Stomach (tissue), 9 donors: ENCODE measurements around the gene NSMCE1. TPM values are rescaled to one million over a fixed set of nuclear protein-coding genes. Genes with fewer than 3 reads are reported as not detected.

Source experiments
- DNase-seq, 2 donors: peaks; one replicate each; pipeline versions ENCODE4 v3.0.0 to v3.0.0-alpha.2; 2013 to 2019
- H3K27ac ChIP-seq, 5 donors: fragments of 200-600 bp in 4 of 5; sonication (generic) in 4 of 5; one replicate each; pipeline ENCODE4 v1.5.1; 2013 to 2019; ENCODE audit warnings: mild to moderate bottlenecking in 1 of 5, moderate library complexity in 1 of 5
- H3K27me3 ChIP-seq, 3 donors: fragments of 200-600 bp; sonication (generic); one replicate each; pipeline ENCODE4 v1.5.1; 2017 to 2019; ENCODE audit warnings: mixed run types in 1 of 3
- H3K36me3 ChIP-seq, 4 donors: fragments of 200-600 bp; sonication (generic); 1 replicate in 3 of 4; 2 replicates in 1 of 4; pipeline ENCODE4 v1.5.1; 2016 to 2019
- H3K4me1 ChIP-seq, 4 donors: fragments of 200-600 bp; sonication (generic); one replicate each; pipeline ENCODE4 v1.5.1; 2016 to 2019
- H3K4me3 ChIP-seq, 4 donors: fragments of 200-600 bp; sonication (generic) in 3 of 4; one replicate each; pipeline ENCODE4 v1.5.1; 2016 to 2019; ENCODE audit warnings: mild to moderate bottlenecking in 1 of 4
- H3K9me3 ChIP-seq, 4 donors: fragments of 200-600 bp; sonication (generic); one replicate each; pipeline ENCODE4 v1.5.1; 2016 to 2019
- EP300 ChIP-seq: sonication (generic); formaldehyde crosslinking; IDR thresholded peaks from one replicate; pipeline ENCODE4 v1.6.1; 2017; ENCODE audit warnings: antibody characterized with exemption
- POLR2A ChIP-seq, 4 donors: fragments of 450-650 bp; IDR thresholded peaks; one replicate each; pipeline ENCODE4 v1.6.1; 2016; ENCODE audit warnings: antibody characterized with exemption in 4 of 4, control low read depth in 2 of 4, mild to moderate bottlenecking in 1 of 4, moderate library complexity in 1 of 4
- POLR2AphosphoS5 ChIP-seq, 3 donors: sonication (generic); formaldehyde crosslinking; IDR thresholded peaks; one replicate each; pipeline ENCODE4 v1.6.1; 2016; ENCODE audit warnings: antibody characterized with exemption in 3 of 3
- WGBS, 5 donors: extraction: QIAGEN DNeasy Blood & Tissue Kit in 3 of 5; methylation state at CpG; one replicate each; pipeline versions ENCODE4 v1.1.5 to v1.1.7; 2013 to 2018; 5-methylcytosine and 5-hydroxymethylcytosine counted together
- intact Hi-C: fragments of 100-400 bp; cut with DNase I; formaldehyde crosslinking; loops from one replicate; pipeline ENCODE4 v1.15.1; 2023; ENCODE audit warnings: low total_unique reads
- polyA plus RNA-seq, 3 donors: library from polyadenylated mRNA; stranded (reverse); fragments of 200-250 nt; gene quantifications; one replicate each; pipeline ENCODE4 v1.2.3, GENCODE V29; 2013
- total RNA-seq, 5 donors: library from RNA; depleted of rRNA; stranded (reverse); fragments of >200 nt; gene quantifications; one replicate each; pipeline versions ENCODE4 v1.1.0 to v1.2.3, GENCODE V29; 2014 to 2016
- TF ChIP-seq, protein P1 (sequence below), 7 experiments: fragments of 450-650 bp in 4 of 7; fragments of 200-600 bp in 3 of 7; sonication (generic) in 3 of 7; IDR thresholded peaks; one replicate each; pipeline ENCODE4 v1.5.1; 2016 to 2019; ENCODE audit warnings: antibody characterized with exemption in 7 of 7, control low read depth in 2 of 7, mild to moderate bottlenecking in 1 of 7
- donor health status: healthy with polysubstance abuse.
- donor health status: Bipolar disorder and iron deficiency.
- donor health status: healthy.

The NSMCE1 gene
- total and polyA plus RNA-seq, 8 donors, result 9.3 to 120 (median 46.2) TPM

GRCh38 chr16:27314161-27314723 is 45.7 kb upstream of the NSMCE1 start:
- H3K4me1 ChIP-seq, result peaks cover 40 to 57% (median 53%) of the 10 kb centered on the region in 4 donors
- TF ChIP-seq, protein P1, sequence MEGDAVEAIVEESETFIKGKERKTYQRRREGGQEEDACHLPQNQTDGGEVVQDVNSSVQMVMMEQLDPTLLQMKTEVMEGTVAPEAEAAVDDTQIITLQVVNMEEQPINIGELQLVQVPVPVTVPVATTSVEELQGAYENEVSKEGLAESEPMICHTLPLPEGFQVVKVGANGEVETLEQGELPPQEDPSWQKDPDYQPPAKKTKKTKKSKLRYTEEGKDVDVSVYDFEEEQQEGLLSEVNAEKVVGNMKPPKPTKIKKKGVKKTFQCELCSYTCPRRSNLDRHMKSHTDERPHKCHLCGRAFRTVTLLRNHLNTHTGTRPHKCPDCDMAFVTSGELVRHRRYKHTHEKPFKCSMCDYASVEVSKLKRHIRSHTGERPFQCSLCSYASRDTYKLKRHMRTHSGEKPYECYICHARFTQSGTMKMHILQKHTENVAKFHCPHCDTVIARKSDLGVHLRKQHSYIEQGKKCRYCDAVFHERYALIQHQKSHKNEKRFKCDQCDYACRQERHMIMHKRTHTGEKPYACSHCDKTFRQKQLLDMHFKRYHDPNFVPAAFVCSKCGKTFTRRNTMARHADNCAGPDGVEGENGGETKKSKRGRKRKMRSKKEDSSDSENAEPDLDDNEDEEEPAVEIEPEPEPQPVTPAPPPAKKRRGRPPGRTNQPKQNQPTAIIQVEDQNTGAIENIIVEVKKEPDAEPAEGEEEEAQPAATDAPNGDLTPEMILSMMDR (IDR thresholded peaks at IDR 0.05), result no peak
- peak in 2 of 3 donors; percentile 71 to 84 for TF ChIP-seq POLR2AphosphoS5 (IDR thresholded peaks at IDR 0.05)
- 0 to 1% (median 1%) methylated on average over 23 to 39 of the region's 39 CpGs for WGBS, 5 donors
- H3K27me3 ChIP-seq, result no peaks in the 10 kb centered on the region
- no peaks in the 10 kb centered on the region for H3K36me3 ChIP-seq
- intact Hi-C loops, result loop anchor here (10.0 kb wide), 1 partner anchor 51 kb away; no protein-coding TSS in a partner anchor
- H3K27ac ChIP-seq, result peak overlapping the region; percentile 93 to 100 (median 100)
- H3K4me3 ChIP-seq, result peak overlapping the region; percentile 71 to 98 (median 86)
- H3K9me3 ChIP-seq, result no peaks in the 10 kb centered on the region
- DNase-seq, result peak; percentile 57 to 89

DNA sequence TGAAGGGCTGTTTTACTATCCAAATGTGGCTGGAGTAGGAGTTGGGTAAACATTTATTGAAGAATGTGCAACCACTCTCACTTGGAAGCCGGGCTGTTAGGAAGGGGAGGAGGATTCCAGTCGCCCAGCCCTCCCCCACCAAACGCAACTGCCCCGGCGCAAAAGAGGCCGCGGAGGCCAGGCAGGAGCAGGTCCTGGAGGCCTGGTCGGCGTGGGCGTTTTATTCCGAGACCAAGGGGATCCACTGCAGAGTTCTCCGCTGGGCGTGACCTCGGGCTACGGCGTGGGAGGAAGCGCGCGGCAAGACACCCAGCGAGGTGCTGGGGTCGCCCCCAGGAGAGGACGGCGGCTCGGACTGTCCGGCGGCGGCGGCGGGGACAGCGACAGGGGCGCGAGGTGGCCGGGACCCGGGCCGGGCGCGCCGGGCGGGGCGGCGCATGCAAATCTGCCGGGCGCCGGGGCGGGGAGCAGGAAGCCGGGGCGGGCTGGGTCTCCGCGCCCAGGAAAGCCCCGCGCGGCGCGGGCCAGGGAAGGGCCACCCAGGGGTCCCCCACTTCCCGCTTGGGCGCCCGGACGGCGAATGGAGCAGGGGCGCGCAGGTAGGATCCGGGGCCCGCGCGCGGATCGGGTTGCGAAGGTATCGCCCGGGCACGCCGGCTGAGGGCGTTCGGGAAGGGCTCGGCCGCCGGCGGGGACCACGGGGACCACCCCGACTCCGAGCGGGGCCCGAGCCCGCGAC is 45.0 kb upstream of the NSMCE1 start, which contains the start of gene IL4R:
Gene IL4R (plus strand): TSS at position 553 of the 739 bp plus-strand sequence. CDS start 26,230 bp downstream, outside the sequence.
- intact Hi-C loops, result loop anchor here (10.0 kb wide), 1 partner anchor 51 kb away; no protein-coding TSS in a partner anchor

GRCh38 chr16:27312580-27313421 is 44.2 kb upstream of the NSMCE1 start:
- TF ChIP-seq POLR2A (IDR thresholded peaks at IDR 0.05), result no peak
- TF ChIP-seq EP300, result no peak
- no peak for TF ChIP-seq POLR2AphosphoS5 (IDR thresholded peaks at IDR 0.05)
- TF ChIP-seq, protein P1 (IDR thresholded peaks at IDR 0.05), result no peak
- H3K27ac ChIP-seq, result peak overlapping the region; percentile 93 to 100 (median 100)
- peak overlapping the region; percentile 71 to 98 (median 86) for H3K4me3 ChIP-seq
- peaks cover 28 to 43% (median 39%) of the 10 kb centered on the region in 4 donors for H3K4me1 ChIP-seq
- H3K9me3 ChIP-seq, result no peaks in the 10 kb centered on the region
- no peak for DNase-seq
- 62 to 67% (median 66%) methylated on average over 11 of the region's 11 CpGs for WGBS, 5 donors
- intact Hi-C loops, result loop anchor here (10.0 kb wide), 1 partner anchor 52 kb away; no protein-coding TSS in a partner anchor
- no peaks in the 10 kb centered on the region for H3K27me3 ChIP-seq
- no peaks in the 10 kb centered on the region for H3K36me3 ChIP-seq

More for the DNA sequence above, 45.0 kb upstream of the NSMCE1 start, which contains the start of gene IL4R:
- Histone ChIP-seq H3K36me3 (no peaks in the 10 kb centered on the region), H3K27ac (peak within 1 kb of the TSS; percentile 93 to 100 (median 100)), H3K27me3 (no peaks in the 10 kb centered on the region), H3K9me3 (no peaks in the 10 kb centered on the region), H3K4me1 (peaks cover 36 to 51% (median 47%) of the 10 kb centered on the region in 4 donors), H3K4me3 (peak within 1 kb of the TSS; percentile 71 to 98 (median 86))
- 0 to 1% (median 0%) methylated on average over 20 to 85 of the region's 85 CpGs for WGBS, 5 donors
- TF ChIP-seq POLR2AphosphoS5 (IDR thresholded peaks at IDR 0.05) (peak; percentile 73 to 82 (median 81)), EP300 (no peak), POLR2A (IDR thresholded peaks at IDR 0.05) (peak in 1 of 4 donors; percentile 26)
- TF ChIP-seq, protein P1 (IDR thresholded peaks at IDR 0.05), result peak in 1 of 7 experiments; percentile 14
- peak; percentile 77 to 83 for DNase-seq

GRCh38 chr16:27311897-27312303 is 43.3 kb upstream of the NSMCE1 start:
- H3K9me3 ChIP-seq, result no peaks in the 10 kb centered on the region
- no peaks in the 10 kb centered on the region for H3K27me3 ChIP-seq
- DNase-seq, result no peak
- no peak overlapping the region for H3K4me3 ChIP-seq
- 74 to 86% (median 78%) methylated on average over 7 of the region's 7 CpGs for WGBS, 5 donors
- intact Hi-C loops, result loop anchor here (10.0 kb wide), 1 partner anchor 53 kb away; no protein-coding TSS in a partner anchor
- TF ChIP-seq POLR2A (IDR thresholded peaks at IDR 0.05), result no peak
- TF ChIP-seq, protein P1 (IDR thresholded peaks at IDR 0.05), result no peak
- no peak for TF ChIP-seq EP300
- no peak for TF ChIP-seq POLR2AphosphoS5 (IDR thresholded peaks at IDR 0.05)
- no peaks in the 10 kb centered on the region for H3K36me3 ChIP-seq
- no peak overlapping the region for H3K27ac ChIP-seq
- H3K4me1 ChIP-seq, result peaks cover 20 to 34% (median 30%) of the 10 kb centered on the region in 4 donors
